GM12878 (cell line): ENCODE data around the gene METRN. TPM values are rescaled to one million over a fixed set of nuclear protein-coding genes. Genes with fewer than 3 reads are reported as not detected.

Source experiments
- ATAC-seq: fragments of 200-7000 bp; cut with Tn5 transposase; 3 replicates; pipeline ENCODE4 v1.9.1; 2020; ENCODE audit warnings: mild to moderate bottlenecking, moderate library complexity
- BruUV-seq: library from RNA; stranded (reverse); fragments of 400-500 nt; replicated peaks from 2 replicates; lab custom pipeline; 2021; lab: Mats Ljungman, UMichigan
- CTCF ChIA-PET: fragments of 300-600 bp; sonication (Branson Sonifier 250); formaldehyde crosslinking; extraction: SDS; loops from one replicate; lab custom pipeline; 2021; ENCODE audit warnings: inconsistent platforms; lab: Yijun Ruan, JAX
- POLR2A ChIA-PET: fragments of 350-600 bp; formaldehyde crosslinking; extraction: SDS; loops from one replicate; lab custom pipeline; 2021; ENCODE audit warnings: inconsistent platforms; lab: Charles Lee
- RAD21 ChIA-PET: fragments of 300-600 bp; sonication (Branson Sonifier 250); formaldehyde crosslinking; loops from one replicate; lab custom pipeline; 2023; ENCODE audit warnings: antibody characterized with exemption; ENCODE audit not compliant: unreplicated experiment; lab: Charles Lee
- SMC1A ChIA-PET: fragments of 300-600 bp; sonication (Branson Sonifier 250); formaldehyde crosslinking; loops from one replicate; lab custom pipeline; 2023; ENCODE audit not compliant: unreplicated experiment, uncharacterized antibody; lab: Charles Lee
- DNase-seq: peaks from one replicate; pipeline ENCODE4 v3.0.0-alpha.2; 2011; ENCODE audit warnings: low read depth, low spot score
- FAIRE-seq: peaks from 3 replicates; lab custom pipeline; 2011; peaks lifted over from hg19 to GRCh38; lab: Jason Lieb, UNC
- H2AFZ ChIP-seq: 2 replicates; pipeline ENCODE4 v1.6.0; 2011; ENCODE audit warnings: low read depth, low read length, control low read depth; ENCODE audit not compliant: control insufficient read depth
- H3K27ac ChIP-seq: 2 replicates; pipeline ENCODE4 v1.5.1; 2011; ENCODE audit warnings: control low read depth; ENCODE audit not compliant: control insufficient read depth, insufficient read depth
- H3K27me3 ChIP-seq, 2 experiments: replicated peaks in 1 of 2; 2 replicates each; pipeline versions ENCODE4 v1.6.0 to v1.6.1; 2011; ENCODE audit warnings: low read length in 1 of 2; ENCODE audit not compliant: control insufficient read depth in 2 of 2, insufficient read depth in 2 of 2
- H3K36me3 ChIP-seq, 2 experiments: 2 replicates each; pipeline ENCODE4 v1.5.1; 2011; ENCODE audit warnings: low read length in 1 of 2; ENCODE audit not compliant: control insufficient read depth in 2 of 2, insufficient read depth in 2 of 2
- H3K4me1 ChIP-seq: 2 replicates; pipeline ENCODE4 v1.6.1; 2011; ENCODE audit warnings: mild to moderate bottlenecking, low read length, moderate library complexity, mixed read lengths; ENCODE audit not compliant: control insufficient read depth, insufficient read depth
- H3K4me2 ChIP-seq: 2 replicates; pipeline ENCODE4 v1.6.0; 2011; ENCODE audit warnings: control low read depth; ENCODE audit not compliant: control insufficient read depth, insufficient read depth
- H3K4me3 ChIP-seq: fragments of 200-600 bp; sonication (generic); 2 replicates; pipeline ENCODE4 v1.5.1; 2016
- H3K79me2 ChIP-seq: 2 replicates; pipeline ENCODE4 v1.6.0; 2011; ENCODE audit warnings: low read length; ENCODE audit not compliant: control insufficient read depth, insufficient read depth
- H3K9ac ChIP-seq: 2 replicates; pipeline ENCODE4 v1.8.0; 2011; ENCODE audit warnings: low read length, control low read depth, mixed read lengths; ENCODE audit not compliant: control insufficient read depth, insufficient read depth
- H3K9me3 ChIP-seq: replicated peaks from 3 replicates; pipeline ENCODE4 v1.5.1; 2011; ENCODE audit warnings: mild to moderate bottlenecking, low read length; ENCODE audit not compliant: control insufficient read depth, insufficient read depth
- H4K20me1 ChIP-seq: 2 replicates; pipeline ENCODE4 v1.6.0; 2011; ENCODE audit not compliant: control insufficient read depth, insufficient read depth
- ATF7 ChIP-seq: fragments of 450-650 bp; IDR thresholded peaks from 2 replicates; pipeline ENCODE4 v1.6.1; 2016; ENCODE audit warnings: low read depth, mild to moderate bottlenecking
- BCL3 ChIP-seq: IDR thresholded peaks from 2 replicates; pipeline ENCODE4 v1.6.1; 2011; ENCODE audit warnings: borderline replicate concordance, low read depth, mild to moderate bottlenecking, moderate library complexity, low read length; ENCODE audit not compliant: insufficient read depth, poor library complexity, severe bottlenecking
- CHD4 ChIP-seq: fragments of 200-600 bp; sonication (generic); IDR thresholded peaks from 2 replicates; pipeline ENCODE4 v1.6.1; 2016; ENCODE audit warnings: mild to moderate bottlenecking
- CTCF ChIP-seq, 3 experiments: IDR thresholded peaks in 2 of 3; conservative IDR thresholded peaks in 1 of 3; 2 replicates each; pipeline ENCODE4 v1.5.1; 2011; ENCODE audit warnings: low read depth in 3 of 3, low read length in 3 of 3, mild to moderate bottlenecking in 3 of 3, control low read depth in 2 of 3, moderate library complexity in 2 of 3, inconsistent platforms in 1 of 3, mixed read lengths in 1 of 3; ENCODE audit not compliant: control insufficient read depth in 2 of 3, insufficient read depth in 1 of 3; ENCODE audit errors: extremely low read depth in 1 of 3
- EGR1 ChIP-seq, 2 experiments: IDR thresholded peaks; 1 replicate in 1 of 2; 2 replicates in 1 of 2; pipeline ENCODE4 v1.6.1; 2011 to 2012; ENCODE audit warnings: low read depth in 2 of 2, low read length in 2 of 2, borderline replicate concordance in 1 of 2, mild to moderate bottlenecking in 1 of 2, moderate library complexity in 1 of 2
- LARP7 ChIP-seq: fragments of 450-650 bp; IDR thresholded peaks from 2 replicates; pipeline ENCODE4 v1.6.1; 2017; ENCODE audit warnings: mild to moderate bottlenecking
- MXI1 ChIP-seq: fragments of 150-350 bp; IDR thresholded peaks from 2 replicates; pipeline ENCODE4 v1.6.1; 2011; ENCODE audit warnings: low read depth, mild to moderate bottlenecking, inconsistent platforms, low read length, improper control_type of control experiment
- MYC ChIP-seq: IDR thresholded peaks from 2 replicates; pipeline ENCODE4 v1.6.1; 2011; ENCODE audit warnings: mild to moderate bottlenecking, low read length, moderate library complexity, inconsistent platforms; ENCODE audit not compliant: insufficient read depth, insufficient replicate concordance, insufficient read length, severe bottlenecking
- NFIC ChIP-seq: IDR thresholded peaks from 2 replicates; pipeline ENCODE4 v1.6.1; 2012; ENCODE audit warnings: low read depth, mild to moderate bottlenecking, inconsistent platforms, low read length, moderate library complexity
- NFXL1 ChIP-seq: fragments of 450-650 bp; IDR thresholded peaks from 2 replicates; pipeline ENCODE4 v1.6.1; 2017; ENCODE audit warnings: antibody characterized with exemption, mild to moderate bottlenecking, borderline replicate concordance
- NFYB ChIP-seq: IDR thresholded peaks from 2 replicates; pipeline ENCODE4 v1.6.1; 2011; ENCODE audit warnings: low read depth, mild to moderate bottlenecking, low read length, improper control_type of control experiment, moderate library complexity; ENCODE audit not compliant: insufficient read depth
- RB1 ChIP-seq: fragments of 450-650 bp; formaldehyde crosslinking; IDR thresholded peaks from 2 replicates; pipeline ENCODE4 v1.6.1; 2017; ENCODE audit warnings: mild to moderate bottlenecking, borderline replicate concordance
- RUNX3 ChIP-seq: IDR thresholded peaks from 2 replicates; pipeline ENCODE4 v1.6.1; 2012; ENCODE audit warnings: low read length, inconsistent platforms
- SIN3A ChIP-seq: IDR thresholded peaks from 2 replicates; pipeline ENCODE4 v1.6.1; 2012; ENCODE audit warnings: low read depth, low read length, improper control_type of control experiment
- SMAD5 ChIP-seq: IDR thresholded peaks from 2 replicates; pipeline ENCODE4 v1.6.1; 2016; ENCODE audit warnings: antibody characterized with exemption, low read depth
- SRF ChIP-seq, 2 experiments: IDR thresholded peaks; 2 replicates each; pipeline ENCODE4 v1.6.1; 2011; ENCODE audit warnings: low read depth in 2 of 2, low read length in 2 of 2, mild to moderate bottlenecking in 1 of 2, moderate library complexity in 1 of 2
- STAT3 ChIP-seq: IDR thresholded peaks from 2 replicates; pipeline ENCODE4 v1.6.1; 2011; ENCODE audit warnings: low read depth, low read length, improper control_type of control experiment
- TAF1 ChIP-seq: IDR thresholded peaks from 2 replicates; pipeline ENCODE4 v1.6.1; 2011; ENCODE audit warnings: mild to moderate bottlenecking, low read depth, low read length, borderline replicate concordance
- USF2 ChIP-seq: IDR thresholded peaks from 2 replicates; pipeline ENCODE4 v1.6.1; 2011; ENCODE audit warnings: low read depth, low read length, improper control_type of control experiment, borderline replicate concordance
- WGBS: methylation state at CpG from one replicate; pipeline ENCODE4 v1.1.6; 2016; ENCODE audit warnings: low lambda C conversion rate; ENCODE audit not compliant: insufficient replicate concordance, insufficient coverage; ENCODE audit errors: missing lambda C conversion rate; 5-methylcytosine and 5-hydroxymethylcytosine counted together
- in situ Hi-C: fragments of 300-500 bp; cut with MboI; formaldehyde crosslinking; loops from 9 replicates; pipeline ENCODE4 v1.14.3; 2018; ENCODE audit warnings: mixed read lengths
- intact Hi-C: fragments of 100-400 bp; cut with micrococcal nuclease; formaldehyde crosslinking; loops from one replicate; pipeline ENCODE4 v1.14.2; 2022; ENCODE audit not compliant: unreplicated experiment
- polyA plus RNA-seq, 11 experiments: library from polyadenylated mRNA; depleted of rRNA in 4 of 11; unstranded in 6 of 11; stranded (reverse) in 5 of 11; fragments of >200 nt; fragmentation: Nextera tagmentation in 4 of 11; fragmentation: Illumina TruSeq in 1 of 11; extraction: Ambion mirVana in 4 of 11; extraction: Trizol in 1 of 11; gene quantifications; 1 replicate in 1 of 11; 2 replicates in 10 of 11; pipeline versions ENCODE4 v1.2.1 to v1.2.3, GENCODE V29; 2011 to 2016; ENCODE audit warnings: inconsistent platforms in 2 of 11, missing spikeins in 2 of 11, low read depth in 1 of 11
- total RNA-seq, 4 experiments: library from RNA; depleted of rRNA in 3 of 4; stranded (reverse); fragments of >200 nt in 3 of 4; fragmentation: Illumina TruSeq in 1 of 4; extraction: Trizol in 1 of 4; gene quantifications; 2 replicates each; pipeline versions ENCODE4 v1.2.1 to v1.2.3, GENCODE V29; 2013 to 2021

METRN gene
- total and polyA plus RNA-seq, 10 of the 15 experiments (the other 5 are each of a cell fraction or from before 2014, with no cell fraction given) = 0.11 to 12.8 (median 1.1) TPM; not detected in 1

- WGBS = 7% methylated on average over 46 of the region's 88 CpGs
- Histone ChIP-seq H3K4me3 (peak within 1 kb of the TSS; percentile 87), H3K4me1 (peaks cover 13% of the 10 kb centered on the region), H3K4me2 (peak within 1 kb of the TSS; percentile 100), H3K27me3 (no peaks in the 10 kb centered on the region), H3K9ac (peak within 1 kb of the TSS; percentile 73), H3K27ac (peak within 1 kb of the TSS; percentile 74), H2AFZ (peak within 1 kb of the TSS; percentile 37), H3K36me3 (no peaks in the 10 kb centered on the region; a peak in 2 of 4 replicates), H3K9me3 (no peaks in the 10 kb centered on the region), H4K20me1 (no peaks in the 10 kb centered on the region), H3K79me2 (no peaks in the 10 kb centered on the region; the same call in 1 of the 2 replicates)
- ChIA-PET CTCF (interaction anchor here (0.8 kb wide), 2 partner anchors 10 to 14 kb away, joined by 3 read pairs; no protein-coding TSS in a partner anchor), POLR2A (interaction anchor here (1.4 to 6.3 kb wide), 2 partner anchors 11 to 32 kb away, joined by 4 to 60 read pairs; partner anchors contain the start of gene CIAO3), SMC1A (interaction anchor here (1.7 kb wide), 2 partner anchors 12 to 14 kb away, joined by 3 to 5 read pairs; partner anchors contain the start of gene METRN), RAD21 (no interaction called here)
- FAIRE-seq (no peak), DNase-seq (no peak), ATAC-seq (peak; percentile 50)
- intact Hi-C loops = no loop called here
- in situ Hi-C loops = no loop called here
- no TSS peak for BruUV-seq
- TF ChIP-seq STAT3 (no peak), CHD4 (no peak), RB1 (peak; percentile 36; the same call in 1 of the 2 replicates), NFYB (no peak), CTCF (IDR thresholded peaks at IDR 0.05 in 2 of 3, conservative IDR thresholded peaks at IDR 0.05 in 1 of 3; ENCODE audit: control insufficient read depth in 2 of 3, extremely low read depth in 1 of 3, insufficient read depth in 1 of 3, low read depth in 3 of 3, low read length in 3 of 3) (no peak), MYC (no peak), RUNX3 (no peak), EGR1 (IDR thresholded peaks at IDR 0.05; ENCODE audit: borderline replicate concordance in 1 of 2, low read depth in 2 of 2, low read length in 2 of 2) (peak in 1 of 2 experiments; percentile 32; a peak in 1 of 3 replicates), NFIC (no peak), SRF (IDR thresholded peaks at IDR 0.05; ENCODE audit: low read depth in 2 of 2, low read length in 2 of 2) (no peak), LARP7 (peak; percentile 63; the same call in 1 of the 2 replicates), ATF7 (no peak), SIN3A (peak; percentile 60; the same call in 1 of the 2 replicates), USF2 (no peak), NFXL1 (no peak), TAF1 (no peak), MXI1 (no peak), BCL3 (no peak), SMAD5 (no peak)
Measured at GRCh38 chr16:726438-727290, 11.7 kb downstream of the METRN start, which contains the start of the genes CCDC78 and HAGHL. TSS of gene CCDC78 (minus strand) at chr16:726443. CDS start at chr16:726367, 76 bp downstream. TSS of gene HAGHL (plus strand) at chr16:727106. CDS start at chr16:727510, 404 bp downstream.
